Caki2 (cell line): ENCODE measurements around the gene ACLY. TPM values are rescaled to one million over a fixed set of nuclear protein-coding genes. Genes with fewer than 3 reads are reported as not detected.
"Not testable (repeated sequence)": the region's sequence is repeated elsewhere in the genome, so short reads cannot be mapped to it uniquely, and the experiment has no call there.

Source experiments
- DNase-seq: peaks from one replicate; pipeline ENCODE4 v3.0.0-alpha.2; 2015; ENCODE audit warnings: low read depth
- in situ Hi-C: cut with HindIII; loops from 2 replicates; pipeline ENCODE4 v1.10.0; 2016; ENCODE audit warnings: low sequenced_read_pairs, low pct_unique_long_range_greater_than_20kb, mixed read lengths
- total RNA-seq: library from RNA; depleted of rRNA; stranded (reverse); fragments of >200 nt; shearing (Covaris generic); gene quantifications from 2 replicates; pipeline ENCODE4 v1.2.3, GENCODE V29; 2014; ENCODE audit warnings: low replicate concordance

The ACLY gene
- total RNA-seq, 1 experiment from 2014 or later: 146 TPM

DNA sequence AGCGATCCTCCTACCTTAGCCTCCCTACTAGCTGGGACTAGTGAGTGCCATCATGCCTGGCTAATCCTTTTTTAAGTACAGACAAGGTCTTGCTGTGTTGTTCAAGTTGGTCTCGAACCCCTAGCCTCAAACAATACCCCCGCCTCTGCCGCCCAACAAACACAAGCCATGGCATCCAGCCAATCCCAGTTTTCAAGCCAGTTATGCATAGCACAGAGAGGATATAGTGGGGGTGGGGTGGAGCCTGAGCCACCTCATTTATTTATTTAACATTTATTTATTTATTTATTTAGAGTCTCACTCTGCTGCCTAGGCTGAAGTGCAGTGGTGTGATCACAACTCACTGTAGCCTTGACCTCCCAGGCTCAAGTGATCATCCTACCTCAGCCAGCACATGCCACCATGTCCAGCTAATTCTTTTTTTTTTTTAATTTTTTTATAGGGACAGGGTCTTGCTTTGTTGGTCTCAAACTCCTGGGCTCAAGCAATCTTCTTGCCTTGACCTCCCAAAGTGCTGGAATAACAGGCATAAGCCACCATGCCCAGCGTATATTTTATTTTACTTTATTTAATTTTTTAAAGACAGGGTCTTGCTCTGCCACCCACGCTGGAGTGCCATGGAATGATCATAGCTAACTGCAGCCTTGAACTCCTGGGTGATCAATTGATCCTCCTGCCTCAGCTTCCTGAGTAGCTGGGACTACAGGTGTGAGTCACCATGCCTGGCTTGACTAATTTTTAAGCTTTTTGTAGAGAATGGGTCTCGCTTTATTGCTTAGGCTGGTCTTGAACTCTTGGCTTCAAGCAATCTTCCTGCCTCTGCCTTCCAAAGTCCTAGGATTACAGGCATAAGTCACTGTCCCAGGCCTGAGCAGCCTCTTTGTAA, 27.4 kb downstream of the ACLY start:
- peak; percentile 63 for DNase-seq
- in situ Hi-C loops: no loop called here

GRCh38 chr17:41888332-41888965, 30.3 kb downstream of the ACLY start:
- in situ Hi-C loops: no loop called here
- DNase-seq: no peak

- DNase-seq: peak; percentile 41
- in situ Hi-C loops: no loop called here
These were observed 33.0 kb downstream of the ACLY start for GRCh38 chr17:41885733-41886132.

- in situ Hi-C loops: no loop called here
These were observed 36.0 kb downstream of the ACLY start for GRCh38 chr17:41882756-41883155.

DNA sequence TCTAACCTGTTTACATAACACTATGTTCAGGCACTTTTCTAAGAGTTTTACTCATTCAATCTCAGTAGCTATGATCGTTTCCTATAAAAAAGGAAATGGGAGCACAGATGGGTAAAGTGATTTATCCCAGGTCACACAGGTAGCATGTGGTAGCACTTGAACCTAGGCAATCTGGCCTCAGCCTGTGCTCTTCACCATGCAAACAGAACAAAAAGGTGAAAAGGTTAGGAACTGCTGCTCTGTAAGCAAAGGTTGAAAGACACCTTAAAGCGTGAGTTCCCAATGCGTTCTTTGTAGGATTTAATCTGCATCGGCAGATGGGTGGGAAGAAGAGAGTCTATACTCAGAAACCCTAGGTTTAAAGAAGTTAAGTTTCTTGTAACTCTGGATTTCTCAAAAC, 38.6 kb downstream of the ACLY start:
- no peak for DNase-seq
- in situ Hi-C loops: no loop called here

More at GRCh38 chr17:41882756-41883155, 36.0 kb downstream of the ACLY start:
- DNase-seq: no peak

DNA sequence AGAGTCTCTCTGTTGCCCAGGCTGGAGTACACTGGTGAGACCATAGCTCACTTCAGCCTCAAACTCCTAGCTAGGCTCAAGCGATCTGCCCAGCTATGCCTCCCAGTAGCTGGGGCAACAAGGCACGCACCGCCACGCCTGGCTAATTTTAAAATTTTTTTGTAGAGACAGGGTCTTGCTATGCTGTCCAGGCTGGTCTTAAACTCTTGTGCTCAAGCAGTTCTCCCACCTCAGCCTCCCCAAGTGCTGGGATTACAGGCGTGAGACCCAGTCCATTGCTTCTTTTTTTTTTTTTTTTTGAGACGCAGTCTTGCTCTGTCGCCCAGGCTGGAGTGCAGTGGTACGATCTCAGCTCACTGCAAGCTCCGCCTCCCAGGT, 44.5 kb downstream of the ACLY start:
- in situ Hi-C loops, DNase-seq: not testable (repeated sequence)

GRCh38 chr17:41873559-41874292, 45.0 kb downstream of the ACLY start:
- in situ Hi-C loops: no loop called here
- DNase-seq: no peak

DNA sequence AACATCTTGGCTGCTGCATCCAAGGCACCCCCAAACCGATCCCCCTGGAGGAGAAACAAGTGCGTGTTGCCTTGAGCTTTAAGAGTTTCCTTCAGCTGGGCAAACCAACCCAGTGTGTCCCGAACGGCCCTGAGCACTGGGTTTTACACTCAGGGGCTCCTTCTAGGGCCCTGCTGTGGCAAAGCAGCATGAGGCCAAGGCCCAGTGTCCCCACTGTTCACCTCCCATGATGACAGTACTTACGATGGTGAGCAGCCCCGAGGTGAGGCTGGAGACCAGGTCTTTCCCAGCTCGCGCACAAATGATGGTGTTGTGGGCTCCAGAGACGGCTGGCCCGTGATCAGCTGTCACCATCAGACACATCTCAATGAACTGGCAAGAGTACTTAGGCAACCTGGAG, 47.0 kb downstream of the ACLY start:
- in situ Hi-C loops: no loop called here
- no peak for DNase-seq

DNA sequence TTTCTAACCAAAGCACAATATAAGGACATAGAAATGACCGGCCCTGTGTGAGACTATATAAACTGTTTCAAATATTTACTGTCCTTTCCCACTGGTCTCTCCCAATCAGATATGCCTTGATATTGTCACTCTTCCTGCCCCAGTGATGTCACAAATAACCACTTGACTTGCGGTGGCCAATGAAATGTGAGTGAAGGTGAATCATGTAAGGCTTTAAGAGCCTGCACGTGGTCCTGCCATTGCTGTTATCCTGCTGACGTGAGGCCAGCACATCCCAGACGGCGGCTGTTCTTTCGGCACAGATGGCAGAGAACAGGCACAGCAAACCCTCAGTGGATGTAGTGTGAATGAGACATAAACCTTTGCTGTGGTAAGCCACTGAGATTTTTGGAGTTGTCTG, 48.1 kb downstream of the ACLY start:
- DNase-seq: no peak
- in situ Hi-C loops: no loop called here

GRCh38 chr17:41870097-41870496, 48.7 kb downstream of the ACLY start:
- in situ Hi-C loops: no loop called here
- no peak for DNase-seq

- in situ Hi-C loops: no loop called here
- DNase-seq: no peak
These were observed 49.3 kb downstream of the ACLY start for GRCh38 chr17:41869426-41869825.

GRCh38 chr17:41868568-41868967, 50.2 kb downstream of the ACLY start:
- in situ Hi-C loops: no loop called here
- DNase-seq: no peak

- in situ Hi-C loops: no loop called here
- DNase-seq: no peak
These were observed 53.2 kb downstream of the ACLY start for GRCh38 chr17:41865596-41865893.

DNA sequence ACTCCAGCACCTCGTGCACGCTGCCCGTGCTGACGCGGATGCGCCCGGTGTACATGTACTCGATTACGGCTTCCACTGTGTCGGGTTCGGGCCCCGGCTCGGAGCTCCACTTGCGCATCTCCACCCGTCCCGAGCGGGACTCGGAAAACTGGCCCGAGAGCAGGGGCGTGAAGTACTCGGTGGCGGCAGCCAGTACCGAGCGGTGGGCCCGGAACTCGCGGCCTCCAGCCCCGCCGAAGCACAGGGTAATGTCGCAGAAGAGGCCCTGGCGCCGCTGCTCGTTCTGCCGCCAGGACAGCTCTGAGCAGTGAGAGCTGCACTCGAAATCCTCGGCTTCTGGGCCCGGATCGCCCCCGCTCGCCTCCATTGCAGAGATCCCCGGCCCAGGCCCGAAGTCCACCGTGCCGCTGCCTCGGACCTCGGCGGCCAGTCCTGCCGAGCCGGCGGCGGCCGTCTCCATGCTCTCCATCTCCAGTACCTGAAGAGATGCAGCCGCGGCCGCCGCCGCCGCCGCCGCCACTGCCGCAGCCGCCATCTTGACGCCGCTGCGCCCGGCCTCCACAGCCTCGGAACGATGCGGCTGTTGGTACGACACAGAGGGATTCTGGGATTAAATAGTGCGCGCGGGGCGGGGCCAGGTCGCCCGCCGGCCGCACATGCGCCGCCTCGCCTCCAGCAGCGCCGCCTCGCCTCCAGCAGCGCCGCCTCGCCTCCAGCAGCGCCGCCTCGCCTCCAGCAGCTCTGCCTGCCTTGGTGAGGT, 53.7 kb downstream of the ACLY start, which contains the start of gene KLHL11:
Gene KLHL11 (minus strand): TSS at position 588 of the 760 bp plus-strand sequence. CDS start 53 bp downstream, at position 535.
- peak; percentile 84 for DNase-seq
- in situ Hi-C loops: no loop called here

DNA sequence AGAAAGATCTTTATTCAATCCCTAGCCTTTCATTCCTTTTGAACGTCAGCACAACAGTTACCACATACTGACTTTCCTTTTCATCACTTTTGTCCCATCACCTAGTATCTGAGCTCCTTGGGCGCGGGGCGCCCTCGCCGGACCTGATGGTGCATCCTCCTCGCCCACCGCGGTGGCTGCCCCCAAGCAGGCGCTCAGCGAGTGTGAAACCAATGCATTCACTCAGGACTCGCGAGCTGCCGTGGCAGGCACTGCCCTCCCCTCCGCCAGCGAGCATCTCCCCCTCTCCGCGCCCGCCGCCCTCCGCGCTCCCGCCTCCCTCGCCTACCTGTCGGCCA, 54.3 kb downstream of the ACLY start:
- in situ Hi-C loops: no loop called here
- no peak for DNase-seq

DNA sequence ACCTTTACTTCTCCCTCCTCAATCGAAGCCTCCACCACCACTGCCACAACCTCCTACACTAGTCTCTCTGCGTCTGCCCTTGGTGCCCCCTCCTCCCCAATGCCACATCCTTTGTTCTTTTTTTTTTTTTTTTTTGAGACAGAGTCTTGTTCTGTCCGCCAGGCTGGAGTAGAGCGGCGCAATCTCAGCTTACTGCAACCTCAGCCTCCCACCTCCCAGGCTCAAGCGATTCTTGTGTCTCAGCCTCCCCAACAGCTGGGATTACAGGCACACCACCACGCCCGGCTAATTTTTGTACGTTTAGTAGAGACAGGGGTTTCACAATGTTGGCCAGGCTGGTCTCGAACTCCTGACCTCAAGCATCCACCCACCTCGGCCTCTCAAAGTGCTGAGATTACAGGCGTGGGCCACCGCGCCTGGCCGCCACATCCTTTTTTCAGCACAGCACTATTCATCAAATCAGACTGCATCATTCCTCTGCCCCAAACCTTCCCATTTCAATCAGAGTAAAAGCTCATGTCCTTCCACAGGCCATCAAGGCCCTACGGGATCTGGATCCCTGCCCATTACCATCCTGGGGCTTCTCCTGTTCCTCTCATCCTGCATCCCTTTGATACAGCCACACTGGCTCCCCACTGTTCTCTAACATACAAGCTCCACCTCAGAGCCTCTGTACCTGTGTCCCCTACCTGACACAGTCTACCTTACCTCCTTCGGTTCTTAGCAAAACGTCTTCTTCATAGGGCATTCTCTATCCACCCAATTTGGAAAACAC, 55.5 kb downstream of the ACLY start:
- in situ Hi-C loops: no loop called here
- no peak for DNase-seq

DNA sequence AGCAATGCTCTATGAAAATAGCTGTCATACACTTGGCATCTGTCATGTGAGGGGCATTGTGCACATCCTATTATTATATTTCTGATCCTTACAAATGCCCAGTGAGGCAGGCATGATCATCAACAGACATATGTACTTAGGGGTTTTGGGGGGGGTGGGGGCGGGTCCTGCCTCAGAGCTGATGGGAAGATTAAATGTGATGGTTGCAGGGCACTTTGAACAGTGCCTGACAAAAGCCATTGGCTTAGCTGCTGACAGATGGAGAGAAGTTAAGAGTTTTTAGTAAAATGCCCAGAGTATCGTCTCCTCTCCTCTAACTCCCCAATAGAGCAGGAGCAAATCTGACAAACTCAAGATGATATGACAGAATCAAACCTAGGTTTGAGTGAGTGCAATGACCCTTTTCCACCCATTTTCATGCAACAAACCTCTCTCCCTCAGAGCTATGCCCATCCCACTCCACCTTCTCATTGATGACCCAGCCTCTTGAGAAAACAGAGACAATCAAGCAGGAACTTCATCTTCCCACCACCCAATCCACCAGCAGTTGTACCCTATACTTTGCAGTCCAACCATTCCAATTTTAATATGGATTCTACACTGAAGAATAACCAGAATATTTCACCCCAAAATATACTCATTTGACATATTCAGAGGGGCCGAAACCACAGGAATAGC, 58.4 kb downstream of the ACLY start:
- in situ Hi-C loops: no loop called here
- no peak for DNase-seq
